ENCODE data around the gene RPS6KA3. TPM values are rescaled to one million over a fixed set of nuclear protein-coding genes. Genes with fewer than 3 reads are reported as not detected.

Gene RPS6KA3
- total RNA-seq, 5 donors from 2014 or later (not counting 1 experiment from before 2014, with no cell fraction given), result 65.2 to 89.9 (median 71.9) TPM

DNA sequence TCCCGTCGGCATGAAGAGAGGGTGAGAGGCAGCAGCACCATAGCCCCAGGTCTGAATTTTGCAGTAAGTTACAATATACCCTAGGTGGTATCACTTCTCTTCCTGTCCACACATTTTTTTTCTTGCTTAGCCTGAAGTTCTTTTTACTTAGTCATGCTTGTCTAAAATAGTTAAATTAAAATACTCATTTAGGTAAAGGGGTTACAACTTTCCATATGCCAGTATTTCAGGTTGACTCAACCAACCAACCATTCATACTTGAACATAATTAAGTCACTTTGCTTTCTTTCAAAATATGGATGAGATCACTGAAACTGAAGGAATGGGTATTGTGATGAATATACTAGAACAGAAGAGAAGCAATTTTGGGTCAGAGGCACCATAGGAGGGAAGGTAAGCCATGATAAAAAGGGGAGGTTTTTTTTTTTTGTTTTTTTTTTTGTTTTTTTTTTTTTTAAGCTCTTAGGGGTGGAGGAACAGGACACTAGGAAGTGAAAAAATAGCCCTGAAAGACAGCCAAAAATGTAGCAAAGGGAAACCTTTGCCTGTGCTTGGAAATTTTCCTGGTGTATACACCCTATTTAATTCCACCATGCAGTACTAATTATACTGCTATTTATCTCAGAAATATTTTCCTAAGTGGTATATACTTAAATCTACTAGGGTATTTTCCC, 41.8 kb downstream of the RPS6KA3 start:
- H3K27ac ChIP-seq (ENCODE audit: low read length), result no peak overlapping the region
- no CpG with 5 or more reads among the region's 2 CpGs for WGBS (ENCODE audit: insufficient coverage)
- Mint-ChIP-seq H3K27me3 (peaks cover 0 to 8% of the 10 kb centered on the region in 2 donors), H3K9me3 (no peaks in the 10 kb centered on the region), H3K36me3 (peaks cover 29% of the 10 kb centered on the region), H3K4me1 (peaks cover 12 to 70% (median 49%) of the 10 kb centered on the region in 3 donors), H3K27ac (peak overlapping the region; percentile 0 to 81), H3K4me3 (peak overlapping the region in 1 of 3 donors; percentile 0)
- no peak for DNase-seq
- ChIA-PET CTCF (no interaction called here), POLR2A (interaction anchor here (0.6 kb wide), 2 partner anchors 12 to 26 kb away, joined by 4 to 5 read pairs; no protein-coding TSS in a partner anchor)
- no peak overlapping the region for H3K4me3 ChIP-seq (ENCODE audit: control insufficient read depth in 1 of 2, extremely low read depth in 1 of 2, low read length in 1 of 2)
- no peaks in the 10 kb centered on the region for H3K9me3 ChIP-seq
- H3K27me3 ChIP-seq (replicated peaks in 1 of 2; ENCODE audit: control insufficient read depth in 2 of 2, extremely low read depth in 1 of 2, insufficient read depth in 2 of 2, low read length in 1 of 2), result no peaks in the 10 kb centered on the region
- H3K36me3 ChIP-seq (ENCODE audit: control insufficient read depth in 2 of 2, extremely low read depth in 1 of 2, insufficient read depth in 1 of 2, low read length in 1 of 2), result peaks cover 0 to 14% of the 10 kb centered on the region in 2 donors
- ATAC-seq (replicated peaks in 1 of 4), result no peak
- no peaks in the 10 kb centered on the region for H3K4me1 ChIP-seq (ENCODE audit: control insufficient read depth in 1 of 2, extremely low read depth in 1 of 2, insufficient read depth in 2 of 2, low read length in 2 of 2)

DNA sequence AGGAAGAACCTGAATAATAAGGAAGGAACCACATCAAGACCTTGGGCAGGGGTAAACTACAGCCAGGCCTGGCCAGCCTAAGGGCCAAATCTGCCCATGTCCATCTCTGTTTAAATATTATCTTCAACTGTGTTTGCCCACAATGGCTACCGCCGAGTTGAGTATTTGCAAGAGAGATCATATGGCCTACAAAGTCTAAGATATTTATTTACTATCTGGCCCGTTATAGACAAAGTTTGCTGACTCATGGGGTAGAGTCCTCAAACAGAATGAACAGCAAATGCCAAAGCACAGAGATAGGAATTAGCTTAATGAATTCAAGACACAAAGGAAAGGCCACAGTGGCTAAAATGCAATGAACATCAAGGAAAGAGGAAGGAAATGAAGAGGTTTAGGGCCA, 44.8 kb downstream of the RPS6KA3 start:
- H3K27me3 ChIP-seq (replicated peaks in 1 of 2; ENCODE audit: control insufficient read depth in 2 of 2, extremely low read depth in 1 of 2, insufficient read depth in 2 of 2, low read length in 1 of 2), result no peaks in the 10 kb centered on the region
- Mint-ChIP-seq H3K4me3 (no peak overlapping the region), H3K4me1 (peaks cover 31 to 78% (median 65%) of the 10 kb centered on the region in 3 donors), H3K27ac (peak overlapping the region in 1 of 2 donors; percentile 45), H3K9me3 (no peaks in the 10 kb centered on the region), H3K27me3 (peaks cover 0 to 1% of the 10 kb centered on the region in 2 donors), H3K36me3 (peaks cover 15% of the 10 kb centered on the region)
- H3K9me3 ChIP-seq, result no peaks in the 10 kb centered on the region
- WGBS (ENCODE audit: insufficient coverage), result no CpG with 5 or more reads among the region's 3 CpGs
- ATAC-seq (replicated peaks in 1 of 4), result no peak
- ChIA-PET POLR2A (no interaction called here), CTCF (no interaction called here)
- H3K4me1 ChIP-seq (ENCODE audit: control insufficient read depth in 1 of 2, extremely low read depth in 1 of 2, insufficient read depth in 2 of 2, low read length in 2 of 2), result no peaks in the 10 kb centered on the region
- H3K27ac ChIP-seq (ENCODE audit: low read length), result peak overlapping the region; percentile 12
- H3K36me3 ChIP-seq (ENCODE audit: control insufficient read depth in 2 of 2, extremely low read depth in 1 of 2, insufficient read depth in 1 of 2, low read length in 1 of 2), result no peaks in the 10 kb centered on the region
- H3K4me3 ChIP-seq (ENCODE audit: control insufficient read depth in 1 of 2, extremely low read depth in 1 of 2, low read length in 1 of 2), result no peak overlapping the region
- no peak for DNase-seq

DNA sequence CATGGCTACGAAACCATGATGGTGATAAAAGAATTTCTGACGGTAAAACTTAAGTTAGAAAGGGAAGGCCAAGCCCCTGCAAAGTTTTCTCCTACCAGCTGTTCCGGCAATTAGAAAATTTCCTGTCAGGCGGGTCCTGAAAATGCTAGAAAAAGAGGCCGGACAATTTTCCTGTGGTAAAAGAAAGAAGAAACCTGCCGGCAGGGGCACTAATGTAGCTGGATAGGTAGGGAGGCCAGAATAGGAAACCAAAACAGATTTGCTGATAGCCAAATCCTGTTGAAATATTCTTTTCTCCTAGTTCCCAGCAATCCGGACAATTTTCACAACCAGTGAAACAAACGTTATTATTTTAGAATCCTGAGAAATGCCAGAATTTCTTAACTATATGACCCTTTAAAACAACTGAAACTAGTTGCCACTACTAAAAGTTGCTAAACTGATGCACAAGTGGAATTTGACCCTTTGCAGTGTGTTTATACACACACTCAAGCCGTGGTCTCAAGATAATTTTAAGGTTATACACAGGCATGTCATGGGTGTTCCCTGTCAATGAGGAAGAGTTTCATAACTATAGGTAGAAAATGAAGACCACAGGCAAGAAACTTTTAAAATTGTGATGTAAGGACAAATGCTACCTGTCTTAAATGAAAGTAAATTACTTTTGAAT, 47.7 kb downstream of the RPS6KA3 start:
- Histone ChIP-seq H3K27ac (ENCODE audit: low read length) (no peak overlapping the region), H3K27me3 (replicated peaks in 1 of 2; ENCODE audit: control insufficient read depth in 2 of 2, extremely low read depth in 1 of 2, insufficient read depth in 2 of 2, low read length in 1 of 2) (no peaks in the 10 kb centered on the region), H3K4me3 (ENCODE audit: control insufficient read depth in 1 of 2, extremely low read depth in 1 of 2, low read length in 1 of 2) (no peak overlapping the region), H3K36me3 (ENCODE audit: control insufficient read depth in 2 of 2, extremely low read depth in 1 of 2, insufficient read depth in 1 of 2, low read length in 1 of 2) (peaks cover 0 to 2% of the 10 kb centered on the region in 2 donors), H3K4me1 (ENCODE audit: control insufficient read depth in 1 of 2, extremely low read depth in 1 of 2, insufficient read depth in 2 of 2, low read length in 2 of 2) (peaks cover 0 to 2% of the 10 kb centered on the region in 2 experiments), H3K9me3 (no peaks in the 10 kb centered on the region)
- no peak overlapping the region for H3K4me3 Mint-ChIP-seq
- peaks cover 14% of the 10 kb centered on the region for H3K36me3 Mint-ChIP-seq
- no CpG with 5 or more reads among the region's 9 CpGs for WGBS (ENCODE audit: insufficient coverage)
- peaks cover 0 to 8% of the 10 kb centered on the region in 2 donors for H3K27me3 Mint-ChIP-seq
- POLR2A ChIA-PET, result no interaction called here
- no peak for ATAC-seq (replicated peaks in 1 of 4)
- CTCF ChIA-PET, result interaction anchor here in 1 of 2 donors (2.0 kb wide), 1 partner anchor 33 kb away, joined by 5 read pairs; no protein-coding TSS in a partner anchor
- peaks cover 47 to 67% (median 64%) of the 10 kb centered on the region in 3 donors for H3K4me1 Mint-ChIP-seq
- no peak overlapping the region for H3K27ac Mint-ChIP-seq
- no peak for DNase-seq
- H3K9me3 Mint-ChIP-seq, result no peaks in the 10 kb centered on the region

DNA sequence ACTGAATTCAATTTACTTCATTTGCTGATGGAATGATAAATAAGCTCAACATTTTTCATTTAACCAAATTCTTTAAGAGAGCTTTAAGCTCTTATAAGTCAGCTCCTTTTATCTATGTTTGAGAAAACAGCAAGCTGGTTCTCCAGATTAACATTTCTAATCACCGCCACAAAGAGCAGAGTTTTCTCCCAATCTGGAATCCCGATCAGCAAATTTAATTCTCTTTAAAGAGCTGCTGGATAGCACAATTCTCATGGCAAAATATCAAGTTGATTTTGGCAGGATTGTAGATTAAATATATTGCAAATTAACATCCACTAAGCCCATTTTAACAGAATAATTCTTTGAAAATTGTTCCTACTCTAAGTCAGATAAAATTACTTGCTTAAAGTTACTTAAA, 48.8 kb downstream of the RPS6KA3 start:
- H3K4me3 Mint-ChIP-seq, result no peak overlapping the region
- Histone ChIP-seq H3K27me3 (replicated peaks in 1 of 2; ENCODE audit: control insufficient read depth in 2 of 2, extremely low read depth in 1 of 2, insufficient read depth in 2 of 2, low read length in 1 of 2) (no peaks in the 10 kb centered on the region), H3K27ac (ENCODE audit: low read length) (no peak overlapping the region), H3K9me3 (no peaks in the 10 kb centered on the region), H3K4me1 (ENCODE audit: control insufficient read depth in 1 of 2, extremely low read depth in 1 of 2, insufficient read depth in 2 of 2, low read length in 2 of 2) (peaks cover 0 to 2% of the 10 kb centered on the region in 2 experiments), H3K36me3 (ENCODE audit: control insufficient read depth in 2 of 2, extremely low read depth in 1 of 2, insufficient read depth in 1 of 2, low read length in 1 of 2) (peaks cover 0 to 2% of the 10 kb centered on the region in 2 donors), H3K4me3 (ENCODE audit: control insufficient read depth in 1 of 2, extremely low read depth in 1 of 2, low read length in 1 of 2) (no peak overlapping the region)
- no CpG with 5 or more reads among the region's 2 CpGs for WGBS (ENCODE audit: insufficient coverage)
- peaks cover 0 to 10% of the 10 kb centered on the region in 2 donors for H3K27me3 Mint-ChIP-seq
- CTCF ChIA-PET, result interaction anchor here in 1 of 2 donors (2.0 kb wide), 1 partner anchor 35 kb away, joined by 5 read pairs; no protein-coding TSS in a partner anchor
- peaks cover 14% of the 10 kb centered on the region for H3K36me3 Mint-ChIP-seq
- ATAC-seq (replicated peaks in 1 of 4) (no peak), DNase-seq (no peak)
- H3K27ac Mint-ChIP-seq, result peak overlapping the region in 1 of 2 donors; percentile 11
- peaks cover 57 to 66% (median 61%) of the 10 kb centered on the region in 3 donors for H3K4me1 Mint-ChIP-seq
- POLR2A ChIA-PET, result no interaction called here
- H3K9me3 Mint-ChIP-seq, result no peaks in the 10 kb centered on the region

DNA sequence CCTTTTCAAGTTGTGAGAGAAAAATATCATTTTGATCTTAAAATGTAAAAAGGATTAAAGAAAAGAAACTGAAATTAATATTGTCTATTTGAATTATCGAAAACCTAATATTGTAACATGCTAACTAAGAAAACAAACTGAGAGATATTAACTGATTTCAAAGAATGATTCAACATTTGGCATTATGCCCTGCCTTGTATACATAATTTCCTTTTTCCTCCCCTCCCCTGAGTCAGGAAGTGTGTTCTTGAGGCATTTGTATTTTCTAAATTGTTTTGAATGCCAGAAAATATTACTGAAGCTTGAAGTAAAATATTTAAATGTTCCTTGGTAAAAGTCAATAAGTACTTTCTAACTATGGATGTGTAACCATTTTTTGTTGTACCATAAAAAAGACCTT, 49.4 kb downstream of the RPS6KA3 start:
- Mint-ChIP-seq H3K4me3 (no peak overlapping the region), H3K4me1 (peaks cover 63 to 68% (median 64%) of the 10 kb centered on the region in 3 donors), H3K27ac (no peak overlapping the region), H3K36me3 (peaks cover 14% of the 10 kb centered on the region), H3K9me3 (no peaks in the 10 kb centered on the region), H3K27me3 (peaks cover 0 to 12% of the 10 kb centered on the region in 2 donors)
- peaks cover 0 to 2% of the 10 kb centered on the region in 2 experiments for H3K4me1 ChIP-seq (ENCODE audit: control insufficient read depth in 1 of 2, extremely low read depth in 1 of 2, insufficient read depth in 2 of 2, low read length in 2 of 2)
- H3K27ac ChIP-seq (ENCODE audit: low read length), result no peak overlapping the region
- no peak overlapping the region for H3K4me3 ChIP-seq (ENCODE audit: control insufficient read depth in 1 of 2, extremely low read depth in 1 of 2, low read length in 1 of 2)
- ATAC-seq (replicated peaks in 1 of 4) (peak in 1 of 4 experiments; percentile 35), DNase-seq (peak in 1 of 35 experiments; percentile 41)
- CTCF ChIA-PET, result interaction anchor here (0.6 to 2.0 kb wide), 2 partner anchors 35 to 38 kb away, joined by 5 to 12 read pairs; no protein-coding TSS in a partner anchor
- POLR2A ChIA-PET, result no interaction called here
- H3K9me3 ChIP-seq, result no peaks in the 10 kb centered on the region
- no CpG with 5 or more reads among the region's 1 CpG for WGBS (ENCODE audit: insufficient coverage)
- H3K36me3 ChIP-seq (ENCODE audit: control insufficient read depth in 2 of 2, extremely low read depth in 1 of 2, insufficient read depth in 1 of 2, low read length in 1 of 2), result peaks cover 0 to 2% of the 10 kb centered on the region in 2 donors
- H3K27me3 ChIP-seq (replicated peaks in 1 of 2; ENCODE audit: control insufficient read depth in 2 of 2, extremely low read depth in 1 of 2, insufficient read depth in 2 of 2, low read length in 1 of 2), result no peaks in the 10 kb centered on the region

DNA sequence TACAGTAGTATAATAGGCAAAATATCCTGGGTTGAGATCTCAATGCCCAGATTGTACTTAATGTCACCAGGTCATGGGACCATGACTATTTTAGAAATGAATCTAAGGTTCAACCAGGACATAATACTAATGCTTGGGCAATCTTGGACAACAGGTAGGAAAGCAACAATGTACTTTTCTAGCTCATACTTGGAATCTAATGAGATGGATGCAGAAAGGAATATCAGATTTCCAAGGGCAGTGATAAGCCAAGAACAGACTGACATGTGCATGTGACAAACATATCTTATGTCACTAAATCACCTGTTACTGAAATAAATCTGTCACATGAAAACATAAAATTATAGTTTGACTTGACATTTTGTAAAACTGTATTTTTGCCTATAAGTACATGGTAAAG, 51.1 kb downstream of the RPS6KA3 start:
- POLR2A ChIA-PET, result no interaction called here
- Mint-ChIP-seq H3K36me3 (peaks cover 9% of the 10 kb centered on the region), H3K9me3 (no peaks in the 10 kb centered on the region), H3K27me3 (peaks cover 0 to 12% of the 10 kb centered on the region in 2 donors), H3K4me1 (peaks cover 75 to 80% (median 77%) of the 10 kb centered on the region in 3 donors), H3K27ac (no peak overlapping the region), H3K4me3 (no peak overlapping the region)
- no peaks in the 10 kb centered on the region for H3K27me3 ChIP-seq (replicated peaks in 1 of 2; ENCODE audit: control insufficient read depth in 2 of 2, extremely low read depth in 1 of 2, insufficient read depth in 2 of 2, low read length in 1 of 2)
- no peak for DNase-seq
- no peak for ATAC-seq (replicated peaks in 1 of 4)
- H3K27ac ChIP-seq (ENCODE audit: low read length), result no peak overlapping the region
- H3K4me3 ChIP-seq (ENCODE audit: control insufficient read depth in 1 of 2, extremely low read depth in 1 of 2, low read length in 1 of 2), result no peak overlapping the region
- peaks cover 0 to 8% of the 10 kb centered on the region in 2 experiments for H3K4me1 ChIP-seq (ENCODE audit: control insufficient read depth in 1 of 2, extremely low read depth in 1 of 2, insufficient read depth in 2 of 2, low read length in 2 of 2)
- no peaks in the 10 kb centered on the region for H3K9me3 ChIP-seq
- CTCF ChIA-PET, result no interaction called here
- H3K36me3 ChIP-seq (ENCODE audit: control insufficient read depth in 2 of 2, extremely low read depth in 1 of 2, insufficient read depth in 1 of 2, low read length in 1 of 2), result peaks cover 0 to 2% of the 10 kb centered on the region in 2 donors

Data from T-cell (primary cell).